Measurements from ENCODE around the gene SIRPG. TPM values are rescaled to one million over a fixed set of nuclear protein-coding genes. Genes with fewer than 3 reads are reported as not detected.

The SIRPG gene
- total and polyA plus RNA-seq, 12 donors, result 0.10 to 1.9 TPM; not detected in 10

DNA sequence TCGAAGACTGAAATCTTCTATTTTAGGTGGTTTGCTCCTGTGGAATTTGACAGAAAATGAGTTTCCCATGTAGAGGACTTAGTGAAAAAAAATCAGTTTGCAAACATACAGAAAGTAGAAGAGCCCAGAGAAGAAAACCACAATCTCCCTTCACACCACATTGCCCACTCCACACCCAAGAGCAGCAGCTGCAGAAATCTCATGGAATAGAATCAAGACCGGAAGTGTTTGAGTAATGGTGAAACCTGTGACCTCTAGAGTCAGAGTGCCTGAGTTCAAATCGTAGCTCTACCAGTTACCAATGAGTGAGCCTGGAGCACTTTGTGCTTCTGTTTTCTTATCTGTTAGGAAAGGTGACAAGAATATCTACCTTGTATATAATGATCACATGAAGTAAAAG lies 4.6 kb downstream of the SIRPG start:
- intact Hi-C loops (cut with DNase I), result no loop called here
- no peak overlapping the region for H3K4me3 ChIP-seq
- H3K27me3 ChIP-seq, result peaks cover 0 to 8% (median 4%) of the 10 kb centered on the region in 7 donors
- TF ChIP-seq, protein P1, sequence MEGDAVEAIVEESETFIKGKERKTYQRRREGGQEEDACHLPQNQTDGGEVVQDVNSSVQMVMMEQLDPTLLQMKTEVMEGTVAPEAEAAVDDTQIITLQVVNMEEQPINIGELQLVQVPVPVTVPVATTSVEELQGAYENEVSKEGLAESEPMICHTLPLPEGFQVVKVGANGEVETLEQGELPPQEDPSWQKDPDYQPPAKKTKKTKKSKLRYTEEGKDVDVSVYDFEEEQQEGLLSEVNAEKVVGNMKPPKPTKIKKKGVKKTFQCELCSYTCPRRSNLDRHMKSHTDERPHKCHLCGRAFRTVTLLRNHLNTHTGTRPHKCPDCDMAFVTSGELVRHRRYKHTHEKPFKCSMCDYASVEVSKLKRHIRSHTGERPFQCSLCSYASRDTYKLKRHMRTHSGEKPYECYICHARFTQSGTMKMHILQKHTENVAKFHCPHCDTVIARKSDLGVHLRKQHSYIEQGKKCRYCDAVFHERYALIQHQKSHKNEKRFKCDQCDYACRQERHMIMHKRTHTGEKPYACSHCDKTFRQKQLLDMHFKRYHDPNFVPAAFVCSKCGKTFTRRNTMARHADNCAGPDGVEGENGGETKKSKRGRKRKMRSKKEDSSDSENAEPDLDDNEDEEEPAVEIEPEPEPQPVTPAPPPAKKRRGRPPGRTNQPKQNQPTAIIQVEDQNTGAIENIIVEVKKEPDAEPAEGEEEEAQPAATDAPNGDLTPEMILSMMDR (IDR thresholded peaks at IDR 0.05), result no peak
- H3K27ac ChIP-seq, result no peak overlapping the region
- WGBS, 2 donors, result 68 to 69% methylated on average over 3 of the region's 3 CpGs
- ATAC-seq (no peak), DNase-seq (no peak)
- no peaks in the 10 kb centered on the region for H3K36me3 ChIP-seq
- H3K4me1 ChIP-seq, result peaks cover 0 to 22% (median 0%) of the 10 kb centered on the region in 9 donors
- H3K9me3 ChIP-seq, result peaks cover 0 to 7% (median 0%) of the 10 kb centered on the region in 11 donors

DNA sequence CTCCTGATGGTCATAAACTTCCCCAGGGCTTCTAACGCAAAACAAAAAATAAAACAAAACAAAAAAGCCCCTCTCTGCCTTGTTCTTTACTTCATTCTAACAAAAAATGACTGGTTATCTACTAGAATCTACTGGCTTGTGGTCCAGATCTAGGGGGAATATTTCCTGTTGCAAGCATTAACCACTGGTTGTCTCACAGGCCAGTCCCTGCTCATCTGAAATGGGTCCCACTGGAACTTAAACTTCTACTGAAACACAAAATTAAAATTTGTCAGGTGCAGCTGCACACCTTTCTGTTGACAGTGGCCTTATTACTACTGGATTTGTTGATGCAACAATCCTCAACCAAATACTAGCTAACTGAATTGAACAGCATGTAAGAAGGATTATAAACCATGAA lies 5.5 kb downstream of the SIRPG start:
- Histone ChIP-seq H3K4me3 (no peak overlapping the region), H3K27ac (no peak overlapping the region), H3K27me3 (peaks cover 0 to 4% (median 0%) of the 10 kb centered on the region in 7 donors), H3K36me3 (no peaks in the 10 kb centered on the region), H3K4me1 (peaks cover 0 to 22% (median 0%) of the 10 kb centered on the region in 9 donors), H3K9me3 (peaks cover 0 to 7% (median 0%) of the 10 kb centered on the region in 11 donors)
- intact Hi-C loops (cut with DNase I), result no loop called here
- DNase-seq (no peak), ATAC-seq (no peak)
- TF ChIP-seq, protein P1 (IDR thresholded peaks at IDR 0.05), result no peak
- 50 to 53% methylated on average over 1 of the region's 1 CpG for WGBS, 2 donors

DNA sequence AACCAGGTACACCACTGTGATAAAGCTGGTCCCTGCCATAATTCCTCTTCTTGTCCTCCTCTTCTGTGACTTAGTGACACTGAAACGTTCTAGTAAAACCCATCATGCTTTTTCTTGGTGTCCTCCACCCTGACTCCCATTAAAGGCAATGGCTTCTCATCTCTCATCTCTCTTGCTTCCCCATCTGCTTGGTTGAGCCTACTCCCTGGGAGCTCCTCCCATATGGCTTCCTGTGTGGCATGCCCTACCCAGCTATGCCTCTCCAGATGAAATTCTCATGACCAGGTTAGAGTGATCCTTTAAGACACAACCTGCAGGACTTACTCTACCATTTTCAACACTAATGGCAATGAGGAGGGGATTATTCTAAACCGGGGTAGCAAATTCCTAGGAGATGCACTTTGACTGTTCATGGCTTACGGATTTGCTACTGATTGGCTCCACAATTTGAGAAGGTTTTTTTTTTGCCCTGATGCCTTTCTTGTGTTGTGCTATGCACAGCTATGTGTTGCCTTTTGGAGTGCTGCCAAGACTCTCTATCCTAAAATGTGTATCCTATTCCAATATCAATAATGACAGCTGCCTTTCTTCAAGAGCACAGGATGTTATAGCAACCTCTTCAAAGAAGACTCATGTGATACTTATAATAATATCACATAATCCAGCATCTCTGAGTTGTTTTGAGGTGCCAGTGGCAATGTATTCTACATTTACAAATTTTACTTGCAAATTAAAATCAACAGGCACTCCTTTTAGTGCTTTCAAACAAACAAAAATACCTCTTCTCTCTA lies 6.1 kb downstream of the SIRPG start:
- Histone ChIP-seq H3K9me3 (peaks cover 0 to 7% (median 0%) of the 10 kb centered on the region in 11 donors), H3K27me3 (peaks cover 0 to 4% (median 0%) of the 10 kb centered on the region in 7 donors), H3K27ac (no peak overlapping the region), H3K4me3 (no peak overlapping the region), H3K36me3 (no peaks in the 10 kb centered on the region), H3K4me1 (peaks cover 0 to 22% (median 0%) of the 10 kb centered on the region in 9 donors)
- TF ChIP-seq, protein P1 (IDR thresholded peaks at IDR 0.05), result no peak
- ATAC-seq (no peak), DNase-seq (no peak)
- WGBS, 2 donors, result 55 to 65% methylated on average over 3 of the region's 3 CpGs
- intact Hi-C loops (cut with DNase I), result no loop called here

DNA sequence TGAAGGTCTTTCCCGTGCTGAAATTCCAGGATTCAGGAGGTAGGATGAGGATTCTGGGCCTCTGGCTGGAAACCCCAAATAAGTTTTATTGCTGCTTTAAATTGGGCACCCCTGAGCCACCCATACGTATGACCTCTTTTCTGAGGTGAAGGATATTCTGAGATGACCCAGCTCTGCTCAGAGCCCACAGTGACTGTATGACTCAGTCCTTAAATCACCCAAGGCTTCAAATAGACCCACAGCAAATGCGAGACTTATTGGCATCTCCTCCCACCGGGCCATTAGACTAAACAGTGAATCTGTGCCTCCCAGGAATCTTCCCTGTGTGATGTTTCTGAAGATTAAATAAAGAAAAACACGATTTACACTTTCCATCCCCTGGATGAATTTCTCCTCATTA lies 9.5 kb downstream of the SIRPG start:
- no peak for DNase-seq
- H3K27ac ChIP-seq, result no peak overlapping the region
- no peaks in the 10 kb centered on the region for H3K9me3 ChIP-seq
- TF ChIP-seq, protein P1 (IDR thresholded peaks at IDR 0.05), result no peak
- H3K4me1 ChIP-seq, result peaks cover 0 to 18% (median 0%) of the 10 kb centered on the region in 9 donors
- H3K36me3 ChIP-seq, result no peaks in the 10 kb centered on the region
- no peak overlapping the region for H3K4me3 ChIP-seq
- WGBS, 2 donors, result 68 to 81% methylated on average over 5 of the region's 5 CpGs
- intact Hi-C loops (cut with DNase I), result no loop called here
- H3K27me3 ChIP-seq, result peaks cover 0 to 20% (median 4%) of the 10 kb centered on the region in 7 donors
- ATAC-seq, result no peak

All from heart right ventricle (tissue), 16 donors.